WTC11 (cell line): ENCODE data around the gene WWOX. TPM values are rescaled to one million over a fixed set of nuclear protein-coding genes. Genes with fewer than 3 reads are reported as not detected.

Source experiments
- ATAC-seq: fragments of 200-7000 bp; cut with Tn5 transposase; 2 replicates; pipeline ENCODE4 v1.10.0; 2021; ENCODE audit warnings: mild to moderate bottlenecking, moderate library complexity
- CTCF ChIA-PET: fragments of 300-600 bp; sonication (Branson Sonifier 250); formaldehyde crosslinking; loops from one replicate; lab custom pipeline; 2021; ENCODE audit warnings: antibody characterized with exemption; lab: Charles Lee
- POLR2A ChIA-PET: fragments of 350-600 bp; sonication (Branson Sonifier 250); formaldehyde crosslinking; loops from one replicate; lab custom pipeline; 2021; ENCODE audit warnings: antibody characterized with exemption; lab: Charles Lee
- DNase-seq: peaks from one replicate; pipeline ENCODE4 v3.0.0; 2021; ENCODE audit warnings: low spot score
- H3K27ac Mint-ChIP-seq: 2 replicates; pipeline ENCODE4 v1.8.0; 2021; ENCODE audit warnings: mixed read lengths
- H3K27me3 Mint-ChIP-seq: 2 replicates; pipeline ENCODE4 v1.8.0; 2021; ENCODE audit warnings: low read depth, mild to moderate bottlenecking, moderate library complexity, mixed read lengths
- H3K36me3 Mint-ChIP-seq: 2 replicates; pipeline ENCODE4 v1.8.0; 2021; ENCODE audit warnings: mixed read lengths
- H3K4me1 Mint-ChIP-seq: 2 replicates; pipeline ENCODE4 v1.8.0; 2022; ENCODE audit warnings: mixed read lengths
- H3K4me3 Mint-ChIP-seq: 2 replicates; pipeline ENCODE4 v1.8.0; 2021; ENCODE audit warnings: mild to moderate bottlenecking, moderate library complexity, mixed read lengths
- H3K9me3 Mint-ChIP-seq: 2 replicates; pipeline ENCODE4 v1.8.0; 2021; ENCODE audit warnings: mixed read lengths
- CTCF ChIP-seq: fragments of 200-600 bp; IDR thresholded peaks from 2 replicates; pipeline ENCODE4 v1.8.0; 2022; ENCODE audit warnings: antibody characterized with exemption
- E2F4 ChIP-seq: sonication (generic); formaldehyde crosslinking; IDR thresholded peaks from 2 replicates; pipeline ENCODE4 v1.8.1; 2022; ENCODE audit warnings: low read depth, mild to moderate bottlenecking, moderate library complexity, missing genetic modification reagents, borderline replicate concordance
- EMX1 ChIP-seq: fragments of 250-450 bp; sonication (Bioruptor Pico); IDR thresholded peaks from 2 replicates; pipeline ENCODE4 v1.8.0; 2021; ENCODE audit warnings: mild to moderate bottlenecking
- FOXJ3 ChIP-seq: sonication (generic); formaldehyde crosslinking; IDR thresholded peaks from 2 replicates; pipeline ENCODE4 v1.9.0; 2021; ENCODE audit warnings: missing genetic modification reagents, mild to moderate bottlenecking, borderline replicate concordance
- FOXP1 ChIP-seq: sonication (generic); formaldehyde crosslinking; IDR thresholded peaks from 2 replicates; pipeline ENCODE4 v1.8.0; 2022; ENCODE audit warnings: missing genetic modification reagents, mild to moderate bottlenecking, moderate library complexity, borderline replicate concordance
- JUN ChIP-seq: sonication (generic); formaldehyde crosslinking; IDR thresholded peaks from 2 replicates; pipeline ENCODE4 v1.8.0; 2023; ENCODE audit warnings: mild to moderate bottlenecking, missing genetic modification reagents
- NFE2L1 ChIP-seq: sonication (generic); formaldehyde crosslinking; IDR thresholded peaks from 2 replicates; pipeline ENCODE4 v1.8.1; 2023; ENCODE audit warnings: missing genetic modification reagents
- SP1 ChIP-seq: sonication (generic); formaldehyde crosslinking; conservative IDR thresholded peaks from 2 replicates; pipeline ENCODE4 v1.8.1; 2022; ENCODE audit warnings: missing genetic modification reagents
- TEAD1 ChIP-seq: sonication (generic); formaldehyde crosslinking; IDR thresholded peaks from 2 replicates; pipeline ENCODE4 v1.8.0; 2022; ENCODE audit warnings: mild to moderate bottlenecking, missing genetic modification reagents
- ZNF138 ChIP-seq: sonication (generic); formaldehyde crosslinking; conservative IDR thresholded peaks from 2 replicates; pipeline ENCODE4 v1.8.1; 2022; ENCODE audit warnings: mild to moderate bottlenecking, moderate library complexity, missing genetic modification reagents
- ZNF219 ChIP-seq: sonication (generic); formaldehyde crosslinking; IDR thresholded peaks from 2 replicates; pipeline ENCODE4 v1.8.0; 2023; ENCODE audit warnings: missing genetic modification reagents, mild to moderate bottlenecking, borderline replicate concordance
- ZNF263 ChIP-seq: sonication (generic); formaldehyde crosslinking; IDR thresholded peaks from 2 replicates; pipeline ENCODE4 v1.8.1; 2022; ENCODE audit warnings: low read depth, mild to moderate bottlenecking, moderate library complexity, missing genetic modification reagents
- ZNF423 ChIP-seq: fragments of 250-450 bp; sonication (Bioruptor Pico); IDR thresholded peaks from 2 replicates; pipeline ENCODE4 v2.1.2; 2022; ENCODE audit warnings: mild to moderate bottlenecking, moderate library complexity
- ZNF512 ChIP-seq: sonication (generic); formaldehyde crosslinking; IDR thresholded peaks from 2 replicates; pipeline ENCODE4 v1.8.1; 2022; ENCODE audit warnings: missing genetic modification reagents, borderline replicate concordance
- ZNF532 ChIP-seq: fragments of 250-450 bp; sonication (Bioruptor Pico); IDR thresholded peaks from 2 replicates; pipeline ENCODE4 v1.9.0; 2021; ENCODE audit warnings: mild to moderate bottlenecking, borderline replicate concordance
- ZSCAN18 ChIP-seq: fragments of 250-450 bp; sonication (Bioruptor Pico); IDR thresholded peaks from 2 replicates; pipeline ENCODE4 v2.1.2; 2022; ENCODE audit warnings: mild to moderate bottlenecking, moderate library complexity
- total RNA-seq: library from RNA; stranded (reverse); gene quantifications from 3 replicates; pipeline ENCODE4 v1.2.3, GENCODE V29; 2021
- TF ChIP-seq, protein P1 (sequence below): fragments of 250-450 bp; sonication (Bioruptor Pico); IDR thresholded peaks from 2 replicates; pipeline ENCODE4 v1.9.0; 2021; ENCODE audit warnings: moderate library complexity, mild to moderate bottlenecking, inconsistent platforms, borderline replicate concordance
- TF ChIP-seq, protein P2 (sequence below): fragments of 250-450 bp; sonication (Bioruptor Pico); conservative IDR thresholded peaks from 2 replicates; pipeline ENCODE4 v1.9.0; 2021; ENCODE audit warnings: mild to moderate bottlenecking

Gene WWOX
- total RNA-seq, 1 experiment from 2014 or later = 15.7 TPM

- Mint-ChIP-seq H3K27ac (no peak overlapping the region), H3K4me1 (no peaks in the 10 kb centered on the region), H3K4me3 (no peak overlapping the region), H3K27me3 (no peaks in the 10 kb centered on the region; the same call in 1 of the 2 replicates), H3K9me3 (no peaks in the 10 kb centered on the region), H3K36me3 (no peaks in the 10 kb centered on the region)
- ATAC-seq (no peak), DNase-seq (no peak)
- TF ChIP-seq CTCF = no peak
- no peak for TF ChIP-seq FOXP1 (CRISPR knock-in tag)
- no peak for TF ChIP-seq ZNF219 (CRISPR knock-in tag)
- TF ChIP-seq ZSCAN18 = no peak
- no peak for TF ChIP-seq EMX1
- TF ChIP-seq SP1 = no peak
- TF ChIP-seq ZNF532 (CRISPR knock-in tag) = no peak
- TF ChIP-seq TEAD1 (CRISPR knock-in tag) = no peak
- TF ChIP-seq, protein P1, sequence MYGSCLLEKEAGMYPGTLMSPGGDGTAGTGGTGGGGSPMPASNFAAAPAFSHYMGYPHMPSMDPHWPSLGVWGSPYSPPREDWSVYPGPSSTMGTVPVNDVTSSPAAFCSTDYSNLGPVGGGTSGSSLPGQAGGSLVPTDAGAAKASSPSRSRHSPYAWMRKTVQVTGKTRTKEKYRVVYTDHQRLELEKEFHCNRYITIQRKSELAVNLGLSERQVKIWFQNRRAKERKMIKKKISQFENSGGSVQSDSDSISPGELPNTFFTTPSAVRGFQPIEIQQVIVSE (CRISPR knock-in tag) = no peak
- TF ChIP-seq E2F4 (CRISPR knock-in tag) = no peak
- no peak for TF ChIP-seq ZNF138 (CRISPR knock-in tag)
- no peak for TF ChIP-seq NFE2L1 (CRISPR knock-in tag)
- no peak for TF ChIP-seq ZNF263 (CRISPR knock-in tag)
- no peak for TF ChIP-seq ZNF512
- TF ChIP-seq JUN = no peak
- TF ChIP-seq ZNF423 (CRISPR knock-in tag) = no peak
- TF ChIP-seq, protein P2, sequence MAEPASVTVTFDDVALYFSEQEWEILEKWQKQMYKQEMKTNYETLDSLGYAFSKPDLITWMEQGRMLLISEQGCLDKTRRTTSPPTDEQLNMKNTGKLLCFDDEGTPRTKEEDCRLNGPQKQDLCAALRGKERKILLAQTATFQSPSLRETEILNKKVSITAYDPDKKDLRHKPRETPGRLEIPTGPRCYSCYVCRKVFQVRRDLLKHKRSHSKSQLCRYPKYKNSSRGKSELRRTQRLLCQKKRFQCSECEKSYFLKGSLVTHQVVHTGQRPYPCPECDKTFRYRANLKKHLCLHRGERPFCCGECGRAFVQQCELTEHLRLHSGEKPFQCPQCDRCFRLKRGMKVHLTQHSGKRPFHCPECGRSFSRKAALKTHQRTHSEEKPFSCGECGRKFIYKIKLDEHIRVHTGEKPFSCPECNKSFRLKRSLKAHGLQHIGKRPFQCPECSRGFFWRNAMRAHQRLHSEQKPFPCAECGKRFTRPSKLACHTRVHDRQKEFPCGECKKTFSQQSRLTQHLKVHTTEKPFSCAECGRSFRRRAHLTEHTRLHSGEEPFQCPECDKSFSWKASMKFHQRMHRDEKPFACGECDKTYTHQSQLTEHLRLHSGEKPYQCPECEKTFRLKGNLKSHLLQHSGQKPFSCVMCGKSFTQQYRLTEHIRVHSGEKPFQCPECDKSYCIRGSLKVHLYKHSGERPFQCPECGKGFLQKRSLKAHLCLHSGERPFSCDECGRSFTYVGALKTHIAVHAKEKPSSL (CRISPR knock-in tag) = no peak
- no peak for TF ChIP-seq FOXJ3 (CRISPR knock-in tag)
- CTCF ChIA-PET = no interaction called here
- POLR2A ChIA-PET = no interaction called here
These were observed 585.4 kb downstream of the WWOX start for GRCh38 chr16:78684655-78685375.
